HepG2 (cell line): ENCODE measurements around the gene KLF6. TPM values are rescaled to one million over a fixed set of nuclear protein-coding genes. Genes with fewer than 3 reads are reported as not detected.

Experiments
- AGO2 ChIP-seq: fragments of 200-400 bp; formaldehyde crosslinking; optimal IDR thresholded peaks from 2 replicates; pipeline ENCODE3; 2017; ENCODE audit warnings: mild to moderate bottlenecking, low read depth, low read length, moderate library complexity
- BCL6 ChIP-seq: IDR thresholded peaks from 2 replicates; pipeline ENCODE4 v1.6.1; 2016; ENCODE audit warnings: missing genetic modification reagents, missing compliant biosample characterization
- CENPX ChIP-seq: sonication (generic); formaldehyde crosslinking; IDR thresholded peaks from 2 replicates; pipeline ENCODE4 v1.9.0; 2021; ENCODE audit warnings: mild to moderate bottlenecking, missing genetic modification reagents, moderate library complexity
- DNMT1 ChIP-seq: sonication (generic); formaldehyde crosslinking; IDR thresholded peaks from 2 replicates; pipeline ENCODE4 v1.5.1; 2020; ENCODE audit warnings: mild to moderate bottlenecking, missing genetic modification reagents
- ELK4 ChIP-seq: sonication (generic); formaldehyde crosslinking; IDR thresholded peaks from 2 replicates; pipeline ENCODE4 v1.9.0; 2021; ENCODE audit warnings: missing genetic modification reagents, borderline replicate concordance
- GABPB1 ChIP-seq: IDR thresholded peaks from 2 replicates; pipeline ENCODE4 v1.6.1; 2016; ENCODE audit warnings: mild to moderate bottlenecking, missing genetic modification reagents, moderate library complexity, missing compliant biosample characterization
- NR0B2 ChIP-seq: sonication (generic); formaldehyde crosslinking; IDR thresholded peaks from 2 replicates; pipeline ENCODE4 v1.4.0; 2020; ENCODE audit warnings: mild to moderate bottlenecking, missing genetic modification reagents
- POLR2G ChIP-seq: fragments of 200-400 bp; formaldehyde crosslinking; IDR thresholded peaks from 2 replicates; pipeline ENCODE4 v1.6.1; 2018; ENCODE audit warnings: mild to moderate bottlenecking, low read depth, low read length, moderate library complexity
- RAD21 ChIP-seq: fragments of 450-650 bp; formaldehyde crosslinking; IDR thresholded peaks from 2 replicates; pipeline ENCODE4 v1.5.0; 2020; ENCODE audit warnings: mild to moderate bottlenecking
- RARG ChIP-seq: sonication (generic); formaldehyde crosslinking; IDR thresholded peaks from 2 replicates; pipeline ENCODE4 v1.4.0; 2020; ENCODE audit warnings: low read depth, mild to moderate bottlenecking, missing genetic modification reagents
- SAP130 ChIP-seq: IDR thresholded peaks from 2 replicates; pipeline ENCODE4 v1.6.1; 2016; ENCODE audit warnings: low read depth
- SIN3A ChIP-seq: IDR thresholded peaks from 2 replicates; pipeline ENCODE4 v1.6.1; 2011; ENCODE audit warnings: low read depth, mild to moderate bottlenecking, control low read depth, low read length, borderline replicate concordance
- SMAD1 ChIP-seq: sonication (generic); formaldehyde crosslinking; IDR thresholded peaks from 2 replicates; pipeline ENCODE4 v1.4.0; 2020; ENCODE audit warnings: missing genetic modification reagents, low read depth, mild to moderate bottlenecking, borderline replicate concordance
- SUZ12 ChIP-seq: fragments of 150-350 bp; IDR thresholded peaks from 2 replicates; pipeline ENCODE4 v1.6.1; 2014; ENCODE audit warnings: low read depth, low read length
- ZBTB39 ChIP-seq: sonication (generic); formaldehyde crosslinking; IDR thresholded peaks from 2 replicates; pipeline ENCODE4 v1.5.0; 2020; ENCODE audit warnings: missing genetic modification reagents
- ZFX ChIP-seq: sonication (generic); formaldehyde crosslinking; IDR thresholded peaks from 2 replicates; pipeline ENCODE4 v1.4.0; 2020; ENCODE audit warnings: mild to moderate bottlenecking, low read depth, missing genetic modification reagents, moderate library complexity
- ZGPAT ChIP-seq: IDR thresholded peaks from 2 replicates; pipeline ENCODE4 v1.6.1; 2016; ENCODE audit warnings: mild to moderate bottlenecking
- ZNF367 ChIP-seq: sonication (generic); formaldehyde crosslinking; IDR thresholded peaks from 2 replicates; pipeline ENCODE4 v1.4.0; 2020; ENCODE audit warnings: missing genetic modification reagents, borderline replicate concordance
- ZNF598 ChIP-seq: sonication (generic); formaldehyde crosslinking; IDR thresholded peaks from 2 replicates; pipeline ENCODE4 v1.5.1; 2020; ENCODE audit warnings: mild to moderate bottlenecking, missing genetic modification reagents, borderline replicate concordance
- ZNF891 ChIP-seq: sonication (generic); formaldehyde crosslinking; IDR thresholded peaks from 2 replicates; pipeline ENCODE4 v1.5.0; 2020; ENCODE audit warnings: mild to moderate bottlenecking, missing genetic modification reagents
- polyA plus RNA-seq, 8 experiments: library from polyadenylated mRNA; depleted of rRNA in 3 of 8; stranded (reverse) in 7 of 8; unstranded in 1 of 8; fragments of >200 nt; fragmentation: Illumina TruSeq in 4 of 8; extraction: Trizol in 4 of 8; gene quantifications; 2 replicates each; pipeline versions ENCODE4 v1.2.1 to v1.2.3, GENCODE V29; 2011 to 2016; ENCODE audit warnings: low read depth in 4 of 8, missing spikeins in 1 of 8, mixed read lengths in 1 of 8; ENCODE audit not compliant: insufficient read depth in 1 of 8
- total RNA-seq, 5 experiments: library from RNA; depleted of rRNA; stranded (reverse); fragments of >200 nt; fragmentation: Illumina TruSeq; extraction: Trizol; gene quantifications; 2 replicates each; pipeline ENCODE4 v1.2.3, GENCODE V29; 2016; ENCODE audit warnings: low read depth in 1 of 5
- TF ChIP-seq, protein P1 (sequence below): IDR thresholded peaks from 2 replicates; pipeline ENCODE4 v1.6.1; 2018; ENCODE audit warnings: missing genetic modification reagents

The KLF6 gene
- total and polyA plus RNA-seq, 2 of the 13 experiments (the other 11 are each of a cell fraction or from before 2014, with no cell fraction given) = 27.0 to 71.9 TPM

- TF ChIP-seq ZBTB39 (CRISPR knock-in tag) = peak; percentile 22; the same call in 1 of the 2 replicates
- no peak for TF ChIP-seq ELK4 (CRISPR knock-in tag)
- 0 out of 2 replicates have a peak, but pooled peaks have one; percentile 51 for TF ChIP-seq POLR2G
- TF ChIP-seq ZGPAT = peak; percentile 78
- TF ChIP-seq SUZ12 = no peak
- no peak for TF ChIP-seq CENPX
- no peak for TF ChIP-seq ZNF367 (CRISPR knock-in tag)
- TF ChIP-seq, protein P1, sequence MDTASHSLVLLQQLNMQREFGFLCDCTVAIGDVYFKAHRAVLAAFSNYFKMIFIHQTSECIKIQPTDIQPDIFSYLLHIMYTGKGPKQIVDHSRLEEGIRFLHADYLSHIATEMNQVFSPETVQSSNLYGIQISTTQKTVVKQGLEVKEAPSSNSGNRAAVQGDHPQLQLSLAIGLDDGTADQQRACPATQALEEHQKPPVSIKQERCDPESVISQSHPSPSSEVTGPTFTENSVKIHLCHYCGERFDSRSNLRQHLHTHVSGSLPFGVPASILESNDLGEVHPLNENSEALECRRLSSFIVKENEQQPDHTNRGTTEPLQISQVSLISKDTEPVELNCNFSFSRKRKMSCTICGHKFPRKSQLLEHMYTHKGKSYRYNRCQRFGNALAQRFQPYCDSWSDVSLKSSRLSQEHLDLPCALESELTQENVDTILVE (CRISPR knock-in tag) = 0 out of 2 replicates have a peak, but pooled peaks have one; percentile 14
- TF ChIP-seq NR0B2 = 0 out of 2 replicates have a peak, but pooled peaks have one; percentile 25
- peak; percentile 46 for TF ChIP-seq SAP130 (CRISPR knock-in tag)
- peak; percentile 99 for TF ChIP-seq AGO2
- 0 out of 2 replicates have a peak, but pooled peaks have one; percentile 14 for TF ChIP-seq SMAD1 (CRISPR knock-in tag)
- TF ChIP-seq BCL6 = peak; percentile 7; the same call in 1 of the 2 replicates
- TF ChIP-seq RARG = 0 out of 2 replicates have a peak, but pooled peaks have one; percentile 39
- TF ChIP-seq DNMT1 = 0 out of 2 replicates have a peak, but pooled peaks have one; percentile 22
- TF ChIP-seq GABPB1 (CRISPR knock-in tag) = peak; percentile 57
- peak; percentile 64; the same call in 1 of the 2 replicates for TF ChIP-seq ZNF598
- TF ChIP-seq ZFX = 0 out of 2 replicates have a peak, but pooled peaks have one; percentile 25
- TF ChIP-seq ZNF891 (CRISPR knock-in tag) = 0 out of 2 replicates have a peak, but pooled peaks have one; percentile 68
- TF ChIP-seq SIN3A = peak; percentile 81; the same call in 1 of the 2 replicates
- TF ChIP-seq RAD21 (CRISPR knock-in tag) = peak; percentile 48; the same call in 1 of the 2 replicates
Observed at GRCh38 chr10:3784510-3785250, at the start of gene KLF6 (continued).
